Right lobe of liver (tissue), 6 donors: ENCODE data around the gene METTL6. TPM values are rescaled to one million over a fixed set of nuclear protein-coding genes. Genes with fewer than 3 reads are reported as not detected.

Experiments used
- ATAC-seq, 4 donors: fragments of 200-7000 bp; cut with Tn5 transposase; one replicate each; pipeline ENCODE4 v1.9.1; 2020; ENCODE audit warnings: mild to moderate bottlenecking in 4 of 4, moderate library complexity in 4 of 4
- DNase-seq, 3 donors: peaks; one replicate each; pipeline ENCODE4 v3.0.0-alpha.2; 2020
- H3K27ac ChIP-seq, 3 donors: fragments of 200-600 bp; one replicate each; pipeline ENCODE4 v1.8.0; 2022
- H3K27me3 ChIP-seq, 2 donors: fragments of 200-600 bp; one replicate each; pipeline ENCODE4 v1.8.0; 2022
- H3K36me3 ChIP-seq, 4 donors: fragments of 200-600 bp; sonication (generic) in 1 of 4; one replicate each; pipeline versions ENCODE4 v1.5.1 to v1.8.0; 2017 to 2022; ENCODE audit warnings: control low read depth in 1 of 4
- H3K4me1 ChIP-seq, 4 donors: fragments of 200-600 bp; sonication (generic) in 1 of 4; one replicate each; pipeline versions ENCODE4 v1.5.1 to v1.8.0; 2017 to 2022; ENCODE audit warnings: control low read depth in 1 of 4
- H3K4me3 ChIP-seq, 3 donors: fragments of 200-600 bp; one replicate each; pipeline ENCODE4 v1.8.0; 2022
- H3K9me3 ChIP-seq, 4 donors: fragments of 200-600 bp; sonication (generic) in 1 of 4; one replicate each; pipeline versions ENCODE4 v1.5.1 to v1.8.0; 2017 to 2022; ENCODE audit warnings: control low read depth in 1 of 4
- CTCF ChIP-seq, 4 donors: fragments of 200-600 bp in 3 of 4; fragments of 450-650 bp in 1 of 4; IDR thresholded peaks; one replicate each; pipeline versions ENCODE4 v1.5.1 to v1.8.0; 2016 to 2022; ENCODE audit warnings: antibody characterized with exemption in 4 of 4, mild to moderate bottlenecking in 2 of 4
- POLR2A ChIP-seq: fragments of 450-650 bp; IDR thresholded peaks from one replicate; pipeline ENCODE4 v1.6.1; 2017; ENCODE audit warnings: antibody characterized with exemption, mild to moderate bottlenecking
- WGBS: methylation state at CpG from one replicate; pipeline ENCODE4 v1.1.6; 2018; ENCODE audit warnings: low coverage, low lambda C conversion rate; ENCODE audit not compliant: insufficient coverage; ENCODE audit errors: missing lambda C conversion rate; 5-methylcytosine and 5-hydroxymethylcytosine counted together
- intact Hi-C, 2 donors: fragments of 100-400 bp; cut with DNase I; formaldehyde crosslinking; loops; one replicate each; pipeline versions ENCODE4 v1.11.2 to v1.14.1; 2022
- total RNA-seq, 6 experiments: library from RNA; depleted of rRNA in 2 of 6; stranded (reverse); fragments of >200 nt in 2 of 6; fragmentation: NEBNext Ultra II Directional in 3 of 6; extraction: Animal tissue kit (Norgen Biotek cat#: 25700) in 3 of 6; gene quantifications; one replicate each; pipeline versions ENCODE4 v1.1.0 to v1.2.4, GENCODE V29; 2016 to 2023
- donor health status: DM: no; HTN: yes; CAD: no.
- donor health status: DM: no; HTN: no; CAD: no.
- donor health status: DM: no; HTN: no; CAD: no.
- donor health status: DM: no; HTN: yes; CAD: no.
- donor health status: DM: no; HTN: yes; CAD: no.

METTL6 gene
- total RNA-seq, 6 experiments from 2014 or later, result 5.3 to 7.5 (median 6.2) TPM

GRCh38 chr3:15449489-15450224 lies 22.3 kb upstream of the METTL6 start:
- H3K36me3 ChIP-seq, result no peaks in the 10 kb centered on the region

GRCh38 chr3:15443826-15444524 lies 16.6 kb upstream of the METTL6 start:
- no peaks in the 10 kb centered on the region for H3K9me3 ChIP-seq
- H3K36me3 ChIP-seq, result peaks cover 0 to 24% (median 12%) of the 10 kb centered on the region in 4 donors
- no peaks in the 10 kb centered on the region for H3K27me3 ChIP-seq
- H3K27ac ChIP-seq, result no peak overlapping the region
- 21% methylated on average over 2 of the region's 4 CpGs for WGBS
- ATAC-seq (peak; percentile 56 to 79 (median 66)), DNase-seq (peak in 1 of 3 donors; percentile 44)
- H3K4me1 ChIP-seq, result peaks cover 0 to 11% (median 0%) of the 10 kb centered on the region in 4 donors
- intact Hi-C loops, result no loop called here
- H3K4me3 ChIP-seq, result no peak overlapping the region
- no peak for TF ChIP-seq POLR2A
- no peak for TF ChIP-seq CTCF (IDR thresholded peaks at IDR 0.05)

More at GRCh38 chr3:15449489-15450224, 22.3 kb upstream of the METTL6 start:
- Histone ChIP-seq H3K9me3 (no peaks in the 10 kb centered on the region), H3K27me3 (no peaks in the 10 kb centered on the region), H3K27ac (no peak overlapping the region), H3K4me3 (no peak overlapping the region), H3K4me1 (no peaks in the 10 kb centered on the region)
- DNase-seq (no peak), ATAC-seq (peak in 1 of 4 donors; percentile 9)
- intact Hi-C loops, result no loop called here
- no peak for TF ChIP-seq CTCF (IDR thresholded peaks at IDR 0.05)
- no peak for TF ChIP-seq POLR2A
- 80% methylated on average over 1 of the region's 3 CpGs for WGBS

- no peak for DNase-seq
- Histone ChIP-seq H3K27ac (no peak overlapping the region), H3K4me1 (peaks cover 0 to 11% (median 0%) of the 10 kb centered on the region in 4 donors), H3K27me3 (no peaks in the 10 kb centered on the region), H3K9me3 (no peaks in the 10 kb centered on the region), H3K4me3 (no peak overlapping the region), H3K36me3 (peaks cover 0 to 53% (median 31%) of the 10 kb centered on the region in 4 donors)
- TF ChIP-seq CTCF (IDR thresholded peaks at IDR 0.05) (no peak), POLR2A (no peak)
- no peak for ATAC-seq
- 33% methylated on average over 3 of the region's 4 CpGs for WGBS
- intact Hi-C loops, result no loop called here
Observed at GRCh38 chr3:15440891-15441290, 13.5 kb upstream of the METTL6 start.

- Histone ChIP-seq H3K4me1 (peaks cover 0 to 11% (median 0%) of the 10 kb centered on the region in 4 donors), H3K9me3 (no peaks in the 10 kb centered on the region), H3K36me3 (peaks cover 0 to 67% (median 41%) of the 10 kb centered on the region in 4 donors), H3K27me3 (no peaks in the 10 kb centered on the region), H3K4me3 (no peak overlapping the region), H3K27ac (no peak overlapping the region)
- intact Hi-C loops, result loop anchor here in 1 of 2 donors (10.0 kb wide), 1 partner anchor 115 kb away; no protein-coding TSS in a partner anchor
- ATAC-seq, result no peak
- DNase-seq, result no peak
- TF ChIP-seq POLR2A (no peak), CTCF (IDR thresholded peaks at IDR 0.05) (no peak)
Observed at GRCh38 chr3:15439476-15439875, 12.1 kb upstream of the METTL6 start.
